ENCODE results near the gene THAP7. TPM values are rescaled to one million over a fixed set of nuclear protein-coding genes. Genes with fewer than 3 reads are reported as not detected.

The THAP7 gene
- total RNA-seq, 1 experiment from 2014 or later = 27.7 TPM

DNA sequence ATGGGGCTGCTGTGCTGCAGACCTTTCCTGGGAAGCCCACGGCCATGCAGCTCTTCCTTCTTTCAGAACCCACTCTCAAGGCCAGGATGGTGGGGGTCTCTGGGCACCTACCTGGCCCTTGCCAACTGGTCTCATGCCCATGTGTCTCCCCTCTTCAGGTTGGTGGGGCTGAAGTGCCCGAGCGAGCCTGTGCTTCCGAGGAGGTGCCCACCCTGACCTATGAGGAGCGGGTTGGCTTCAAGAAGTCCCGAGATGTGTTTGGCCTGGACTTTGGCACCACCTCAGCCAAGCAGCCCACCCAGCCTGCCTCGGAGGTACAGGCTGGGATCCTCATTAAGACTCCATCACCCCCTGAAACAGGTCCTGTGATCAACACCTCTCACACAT is 9.9 kb downstream of the THAP7 start:
- POLR2A ChIA-PET = no interaction called here
- TF ChIP-seq SRF (IDR thresholded peaks at IDR 0.05; ENCODE audit: low read depth) (no peak), YY1 (IDR thresholded peaks at IDR 0.05; ENCODE audit: extremely low read depth, insufficient replicate concordance, low read depth, low read length) (no peak), CTCF (IDR thresholded peaks at IDR 0.05 in 2 of 3, conservative IDR thresholded peaks at IDR 0.05 in 1 of 3; ENCODE audit: borderline replicate concordance in 1 of 3, insufficient read depth in 1 of 3, low read depth in 2 of 3, low read length in 2 of 3) (no peak)
- CTCF ChIA-PET = no interaction called here
- intact Hi-C loops (cut with micrococcal nuclease) = no loop called here
- H3K9ac ChIP-seq (ENCODE audit: low read length) = no peak overlapping the region
- no peak overlapping the region for H3K27ac ChIP-seq (ENCODE audit: low read depth, low read length)
- DNase-seq (ENCODE audit: low read depth, low spot score) = no peak
- H3K4me2 ChIP-seq (ENCODE audit: low read length) = no peak overlapping the region
- BruUV-seq (replicated peaks) = no TSS peak
- no peaks in the 10 kb centered on the region for H3K27me3 ChIP-seq (ENCODE audit: insufficient read depth, low read length)
- H3K4me1 ChIP-seq (ENCODE audit: control insufficient read depth in 1 of 2, insufficient read depth in 2 of 2, low read length in 2 of 2) = no peaks in the 10 kb centered on the region
- H3K4me3 ChIP-seq (replicated peaks in 1 of 2; ENCODE audit: low read depth in 1 of 2, low read length in 2 of 2) = no peak overlapping the region
- no peak overlapping the region for H2AFZ ChIP-seq (ENCODE audit: low read depth, low read length, poor library complexity, severe bottlenecking)
- no peaks in the 10 kb centered on the region for H3K9me3 ChIP-seq (ENCODE audit: control insufficient read depth in 1 of 2, insufficient read depth in 1 of 2, low read depth in 1 of 2, low read length in 2 of 2)
- RAD21 ChIA-PET (ENCODE audit: low non-redundant PET in 1 of 2, low total read pairs in 2 of 2, uncharacterized antibody in 2 of 2, unreplicated experiment in 2 of 2) = no interaction called here
- peaks cover 2 to 6% of the 10 kb centered on the region in 2 experiments; a peak in 2 of 4 replicates for H3K36me3 ChIP-seq (ENCODE audit: control insufficient read depth in 1 of 2, insufficient read depth in 2 of 2, low read length in 2 of 2)
- ATAC-seq = no peak
- H3K79me2 ChIP-seq (ENCODE audit: insufficient read depth, low read length) = no peaks in the 10 kb centered on the region
- H4K20me1 ChIP-seq (ENCODE audit: insufficient read depth) = no peaks in the 10 kb centered on the region
- H3K9me2 ChIP-seq (ENCODE audit: insufficient read depth) = no peaks in the 10 kb centered on the region

GRCh38 chr22:20991252-20992055 is 10.5 kb downstream of the THAP7 start:
- no peak overlapping the region for H3K9ac ChIP-seq (ENCODE audit: low read length)
- H3K79me2 ChIP-seq (ENCODE audit: insufficient read depth, low read length) = no peaks in the 10 kb centered on the region
- no peaks in the 10 kb centered on the region for H3K9me3 ChIP-seq (ENCODE audit: control insufficient read depth in 1 of 2, insufficient read depth in 1 of 2, low read depth in 1 of 2, low read length in 2 of 2)
- H3K4me3 ChIP-seq (replicated peaks in 1 of 2; ENCODE audit: low read depth in 1 of 2, low read length in 2 of 2) = no peak overlapping the region
- H3K4me1 ChIP-seq (ENCODE audit: control insufficient read depth in 1 of 2, insufficient read depth in 2 of 2, low read length in 2 of 2) = no peaks in the 10 kb centered on the region
- POLR2A ChIA-PET = interaction anchor here (1.2 kb wide), 1 partner anchor 9 kb away, joined by 4 read pairs; the partner anchor contains the start of gene LZTR1
- BruUV-seq (replicated peaks) = no TSS peak
- RAD21 ChIA-PET (ENCODE audit: low non-redundant PET in 1 of 2, low total read pairs in 2 of 2, uncharacterized antibody in 2 of 2, unreplicated experiment in 2 of 2) = no interaction called here
- H2AFZ ChIP-seq (ENCODE audit: low read depth, low read length, poor library complexity, severe bottlenecking) = no peak overlapping the region
- CTCF ChIA-PET = no interaction called here
- peaks cover 5 to 6% of the 10 kb centered on the region in 2 experiments; a peak in 2 of 4 replicates for H3K36me3 ChIP-seq (ENCODE audit: control insufficient read depth in 1 of 2, insufficient read depth in 2 of 2, low read length in 2 of 2)
- TF ChIP-seq EZH2 (IDR thresholded peaks at IDR 0.05) (no peak), SIN3A (IDR thresholded peaks at IDR 0.05; ENCODE audit: low read depth) (no peak), TCF7L2 (IDR thresholded peaks at IDR 0.05; ENCODE audit: borderline replicate concordance, extremely low read depth, insufficient read depth, insufficient read length) (no peak), POLR2AphosphoS5 (IDR thresholded peaks at IDR 0.05; ENCODE audit: low read depth, low read length) (no peak), ZBTB33 (IDR thresholded peaks at IDR 0.05; ENCODE audit: extremely low read depth, insufficient replicate concordance, low read length) (no peak)
- H3K27me3 ChIP-seq (ENCODE audit: insufficient read depth, low read length) = no peaks in the 10 kb centered on the region
- ATAC-seq = no peak
- intact Hi-C loops (cut with micrococcal nuclease) = no loop called here
- H3K4me2 ChIP-seq (ENCODE audit: low read length) = no peak overlapping the region
- no peak for DNase-seq (ENCODE audit: low read depth, low spot score)
- no peaks in the 10 kb centered on the region for H3K9me2 ChIP-seq (ENCODE audit: insufficient read depth)
- H3K27ac ChIP-seq (ENCODE audit: low read depth, low read length) = no peak overlapping the region
- H4K20me1 ChIP-seq (ENCODE audit: insufficient read depth) = no peaks in the 10 kb centered on the region

Data from HCT116 (cell line).